Neutrophil (primary cell): ENCODE data around the gene KLHL14.

Experiments
- H3K27ac ChIP-seq: fragments of 200-600 bp; sonication (generic); 2 replicates; pipeline ENCODE4 v1.5.1; 2016; ENCODE audit warnings: mild to moderate bottlenecking, moderate library complexity
- H3K27me3 ChIP-seq: fragments of 200-600 bp; sonication (generic); 2 replicates; pipeline ENCODE4 v1.6.0; 2016; ENCODE audit warnings: mild to moderate bottlenecking
- H3K36me3 ChIP-seq: fragments of 200-600 bp; sonication (generic); 2 replicates; pipeline ENCODE4 v1.5.1; 2017
- H3K4me1 ChIP-seq, 2 experiments: fragments of 200-600 bp in 1 of 2; sonication (generic) in 1 of 2; 1 replicate in 1 of 2; 2 replicates in 1 of 2; pipeline versions ENCODE4 v1.5.1 to v1.6.1; 2013 to 2016; ENCODE audit warnings: low read depth in 1 of 2, low read length in 1 of 2, mild to moderate bottlenecking in 1 of 2, moderate library complexity in 1 of 2; ENCODE audit not compliant: control insufficient read depth in 1 of 2, insufficient read depth in 1 of 2
- H3K4me3 ChIP-seq, 2 experiments: fragments of 200-600 bp in 1 of 2; sonication (generic) in 1 of 2; 1 replicate in 1 of 2; 2 replicates in 1 of 2; pipeline ENCODE4 v1.5.1; 2013 to 2016; ENCODE audit warnings: low read depth in 1 of 2, low read length in 1 of 2, mild to moderate bottlenecking in 1 of 2, moderate library complexity in 1 of 2
- H3K9me3 ChIP-seq: fragments of 200-600 bp; sonication (generic); 2 replicates; pipeline ENCODE4 v1.5.1; 2016
- CTCF ChIP-seq: fragments of 200-600 bp; sonication (generic); IDR thresholded peaks from 2 replicates; pipeline ENCODE4 v1.5.1; 2016; ENCODE audit warnings: antibody characterized with exemption

KLHL14 gene

DNA sequence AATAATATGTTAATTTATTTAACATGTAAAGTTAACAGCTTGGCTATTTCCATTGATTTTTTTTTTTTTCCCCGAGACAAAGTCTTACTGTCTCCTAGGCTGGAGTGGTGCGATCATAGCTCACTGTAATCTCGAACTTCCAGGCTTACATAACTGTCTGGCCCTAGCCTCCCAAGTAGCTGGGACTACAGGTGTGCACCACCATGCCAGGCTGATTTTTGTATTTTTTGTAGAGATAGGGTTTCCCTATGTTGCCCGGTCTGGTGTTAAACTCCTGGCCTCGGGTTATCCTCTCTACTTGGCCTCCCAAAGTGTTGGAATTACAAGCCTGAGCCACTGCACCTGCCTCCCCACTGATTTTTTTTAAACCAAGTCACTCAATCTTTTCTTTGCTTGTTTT is 32.5 kb upstream of the KLHL14 start:
- no peaks in the 10 kb centered on the region for H3K9me3 ChIP-seq
- no peak overlapping the region for H3K4me3 ChIP-seq
- no peak overlapping the region for H3K27ac ChIP-seq
- no peaks in the 10 kb centered on the region for H3K36me3 ChIP-seq
- no peaks in the 10 kb centered on the region for H3K27me3 ChIP-seq
- no peaks in the 10 kb centered on the region for H3K4me1 ChIP-seq
- TF ChIP-seq CTCF: no peak

GRCh38 chr18:32804134-32804888 is 31.5 kb upstream of the KLHL14 start:
- H3K4me3 ChIP-seq: no peak overlapping the region
- no peaks in the 10 kb centered on the region for H3K9me3 ChIP-seq
- no peaks in the 10 kb centered on the region for H3K36me3 ChIP-seq
- no peaks in the 10 kb centered on the region for H3K27me3 ChIP-seq
- no peak for TF ChIP-seq CTCF
- H3K4me1 ChIP-seq: no peaks in the 10 kb centered on the region
- H3K27ac ChIP-seq: no peak overlapping the region

DNA sequence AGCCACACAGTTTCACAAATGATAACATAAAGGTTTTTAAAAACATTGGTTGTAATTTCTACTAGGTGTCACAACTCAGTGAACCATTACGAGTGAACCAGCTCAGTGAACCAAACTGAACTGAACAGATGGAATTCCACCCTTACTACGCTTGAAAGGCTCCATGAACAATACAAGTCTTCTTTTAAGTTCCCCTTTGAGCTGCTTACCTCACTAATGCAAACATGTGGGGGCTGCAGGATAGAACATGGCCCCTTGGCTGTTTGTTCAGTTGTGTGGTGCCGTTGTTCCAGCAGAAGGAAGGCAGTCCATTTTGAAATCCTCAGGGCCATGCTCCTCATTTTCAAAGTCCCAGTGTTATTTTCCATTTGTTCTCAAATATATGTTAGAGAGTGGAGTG is 30.7 kb upstream of the KLHL14 start:
- Histone ChIP-seq H3K4me1 (no peaks in the 10 kb centered on the region), H3K4me3 (no peak overlapping the region), H3K27ac (no peak overlapping the region), H3K9me3 (no peaks in the 10 kb centered on the region), H3K27me3 (no peaks in the 10 kb centered on the region), H3K36me3 (no peaks in the 10 kb centered on the region)
- TF ChIP-seq CTCF: no peak

GRCh38 chr18:32802591-32803451 is 30.0 kb upstream of the KLHL14 start:
- Histone ChIP-seq H3K9me3 (no peaks in the 10 kb centered on the region), H3K36me3 (no peaks in the 10 kb centered on the region), H3K27ac (no peak overlapping the region), H3K4me3 (no peak overlapping the region), H3K27me3 (no peaks in the 10 kb centered on the region), H3K4me1 (no peaks in the 10 kb centered on the region)
- no peak for TF ChIP-seq CTCF

- Histone ChIP-seq H3K4me3 (no peak overlapping the region), H3K36me3 (no peaks in the 10 kb centered on the region), H3K4me1 (no peaks in the 10 kb centered on the region), H3K27ac (no peak overlapping the region), H3K9me3 (no peaks in the 10 kb centered on the region), H3K27me3 (no peaks in the 10 kb centered on the region)
- TF ChIP-seq CTCF: no peak
Measured at GRCh38 chr18:32801228-32801627, 28.4 kb upstream of the KLHL14 start.
